RWPE1 (cell line): ENCODE data around the gene GP1BB.
"Not testable (repeated sequence)": the region's sequence is repeated elsewhere in the genome, so short reads cannot be mapped to it uniquely, and the experiment has no call there.

ENCODE experiments used
- CTCF ChIA-PET: fragments of 350-600 bp; sonication (Branson Sonifier 250); formaldehyde crosslinking; extraction: SDS; loops from one replicate; lab custom pipeline; 2021; lab: Yijun Ruan, JAX
- POLR2A ChIA-PET: fragments of 400-600 bp; formaldehyde crosslinking; extraction: SDS; loops from one replicate; lab custom pipeline; 2020; ENCODE audit warnings: antibody characterized with exemption; ENCODE audit not compliant: low non-redundant PET; lab: Yijun Ruan, JAX
- DNase-seq: peaks from one replicate; pipeline ENCODE4 v3.0.0; 2012; ENCODE audit warnings: low spot score
- H3K27ac ChIP-seq: fragments of 450-650 bp; 2 replicates; pipeline ENCODE4 v1.5.1; 2017
- TF ChIP-seq, protein P1 (sequence below): fragments of 450-650 bp; conservative IDR thresholded peaks from 2 replicates; pipeline ENCODE4 v1.5.1; 2017; ENCODE audit warnings: low read depth, mild to moderate bottlenecking

The GP1BB gene

DNA sequence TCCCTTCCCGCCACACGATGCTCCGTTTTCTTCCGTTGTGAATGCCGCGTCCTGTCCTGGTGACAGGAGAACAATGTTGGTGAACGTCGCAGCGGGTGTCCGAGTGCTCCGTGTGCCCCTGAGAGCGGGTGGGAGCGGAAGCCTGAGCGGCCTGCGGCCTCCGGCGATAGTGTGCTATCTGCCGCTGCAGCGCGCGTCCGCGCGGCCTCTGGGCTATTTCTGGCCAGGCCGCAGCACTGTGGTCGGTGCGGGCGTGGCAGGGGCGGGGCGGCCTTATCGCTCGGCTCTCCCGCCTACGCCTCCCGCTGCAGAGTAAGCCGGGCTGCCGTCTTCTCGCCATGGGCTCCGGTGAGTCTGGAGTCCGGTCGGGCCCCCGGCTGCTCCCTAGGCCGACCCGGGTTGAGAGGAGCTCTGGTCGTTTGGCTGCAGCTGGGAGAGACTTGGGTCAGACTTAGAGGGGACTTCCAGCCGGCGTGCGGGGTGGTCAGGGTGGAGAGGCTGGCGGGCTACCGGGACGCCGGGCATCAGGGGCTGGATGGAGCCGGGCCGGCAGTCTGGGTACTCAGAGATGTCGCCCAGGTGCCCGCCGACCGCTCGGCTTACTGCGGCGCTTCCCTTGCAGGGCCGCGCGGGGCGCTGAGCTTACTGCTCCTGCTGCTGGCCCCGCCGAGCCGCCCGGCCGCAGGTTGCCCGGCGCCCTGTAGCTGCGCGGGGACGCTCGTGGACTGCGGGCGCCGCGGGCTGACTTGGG, at the start of gene GP1BB:
Gene GP1BB (plus strand): TSS at position 308 of the 751 bp plus-strand sequence. CDS start 31 bp downstream, at position 339.
- DNase-seq: no peak
- H3K27ac ChIP-seq: no peak within 1 kb of the TSS
- ChIA-PET POLR2A (interaction anchor here (0.7 kb wide), 1 partner anchor 565 kb away, joined by 4 read pairs; no protein-coding TSS in a partner anchor), CTCF (interaction anchor here (0.6 to 1.1 kb wide), 4 partner anchors 13 to 1982 kb away, joined by 3 to 6 read pairs (median 3); no protein-coding TSS in a partner anchor)
- TF ChIP-seq, protein P1, sequence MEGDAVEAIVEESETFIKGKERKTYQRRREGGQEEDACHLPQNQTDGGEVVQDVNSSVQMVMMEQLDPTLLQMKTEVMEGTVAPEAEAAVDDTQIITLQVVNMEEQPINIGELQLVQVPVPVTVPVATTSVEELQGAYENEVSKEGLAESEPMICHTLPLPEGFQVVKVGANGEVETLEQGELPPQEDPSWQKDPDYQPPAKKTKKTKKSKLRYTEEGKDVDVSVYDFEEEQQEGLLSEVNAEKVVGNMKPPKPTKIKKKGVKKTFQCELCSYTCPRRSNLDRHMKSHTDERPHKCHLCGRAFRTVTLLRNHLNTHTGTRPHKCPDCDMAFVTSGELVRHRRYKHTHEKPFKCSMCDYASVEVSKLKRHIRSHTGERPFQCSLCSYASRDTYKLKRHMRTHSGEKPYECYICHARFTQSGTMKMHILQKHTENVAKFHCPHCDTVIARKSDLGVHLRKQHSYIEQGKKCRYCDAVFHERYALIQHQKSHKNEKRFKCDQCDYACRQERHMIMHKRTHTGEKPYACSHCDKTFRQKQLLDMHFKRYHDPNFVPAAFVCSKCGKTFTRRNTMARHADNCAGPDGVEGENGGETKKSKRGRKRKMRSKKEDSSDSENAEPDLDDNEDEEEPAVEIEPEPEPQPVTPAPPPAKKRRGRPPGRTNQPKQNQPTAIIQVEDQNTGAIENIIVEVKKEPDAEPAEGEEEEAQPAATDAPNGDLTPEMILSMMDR: no peak

DNA sequence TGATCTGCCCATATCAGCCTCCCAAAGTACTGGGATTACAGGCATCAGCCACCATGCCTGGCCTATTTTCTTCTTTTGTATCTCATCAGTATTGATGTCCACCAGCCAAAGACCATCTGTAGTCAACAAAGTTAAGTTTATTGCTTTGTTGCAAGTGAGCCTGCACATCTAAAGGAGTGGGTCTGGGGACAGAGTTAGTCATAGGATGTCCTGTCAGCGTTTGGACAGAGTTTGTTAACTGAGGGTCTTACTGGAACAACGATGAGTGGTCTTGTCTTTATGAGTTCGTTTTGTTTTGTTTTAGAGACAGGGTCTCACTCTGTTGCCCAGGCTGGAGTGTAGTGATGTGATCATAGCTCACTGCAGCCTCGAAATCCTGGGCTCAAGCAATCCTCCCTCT, 49.7 kb upstream of the GP1BB start:
- TF ChIP-seq, protein P1: no peak
- no peak for DNase-seq
- no peak overlapping the region for H3K27ac ChIP-seq
- ChIA-PET CTCF (interaction anchor here (0.7 kb wide), 1 partner anchor 292 kb away, joined by 3 read pairs; no protein-coding TSS in a partner anchor), POLR2A (no interaction called here)

DNA sequence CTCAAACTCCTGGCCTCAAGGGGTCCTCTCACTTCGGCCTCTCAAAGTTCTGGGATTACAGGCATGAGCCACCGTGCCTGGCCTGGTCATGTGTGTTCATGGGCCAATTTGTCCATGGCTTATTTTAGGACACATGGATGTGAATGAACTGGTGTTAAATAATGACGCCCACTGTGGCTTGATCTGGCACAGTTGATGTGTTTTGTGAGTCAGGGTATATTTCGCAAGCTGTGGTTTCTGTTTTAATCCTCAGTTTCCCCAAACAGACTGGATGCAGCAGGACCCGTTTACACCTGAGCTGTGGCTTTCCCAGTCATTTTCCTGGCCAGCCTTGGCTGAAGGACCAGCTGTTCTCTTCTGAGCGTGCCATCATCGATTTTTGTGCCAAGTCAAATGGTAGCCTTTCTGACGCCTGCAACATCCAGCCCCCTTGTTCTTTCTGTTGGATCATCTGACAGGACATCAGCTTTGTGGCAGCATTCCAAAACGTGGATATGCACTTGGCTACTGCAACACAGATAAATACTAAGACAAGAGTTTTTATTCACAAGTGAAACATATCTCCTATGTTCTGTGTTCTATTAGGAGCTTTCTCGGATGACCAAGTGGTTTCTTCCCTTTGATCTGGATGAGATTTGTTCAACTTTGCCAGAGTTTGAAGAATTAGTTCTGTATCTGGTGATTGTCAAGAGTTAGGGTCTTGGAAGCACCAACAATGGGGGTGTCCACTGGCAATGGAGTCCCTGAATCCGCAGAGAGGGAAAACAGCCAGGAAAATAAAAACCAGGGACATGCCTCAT, 49.0 kb upstream of the GP1BB start:
- CTCF ChIA-PET: no interaction called here
- POLR2A ChIA-PET: no interaction called here
- H3K27ac ChIP-seq: no peak overlapping the region
- no peak for DNase-seq
- TF ChIP-seq, protein P1: no peak

DNA sequence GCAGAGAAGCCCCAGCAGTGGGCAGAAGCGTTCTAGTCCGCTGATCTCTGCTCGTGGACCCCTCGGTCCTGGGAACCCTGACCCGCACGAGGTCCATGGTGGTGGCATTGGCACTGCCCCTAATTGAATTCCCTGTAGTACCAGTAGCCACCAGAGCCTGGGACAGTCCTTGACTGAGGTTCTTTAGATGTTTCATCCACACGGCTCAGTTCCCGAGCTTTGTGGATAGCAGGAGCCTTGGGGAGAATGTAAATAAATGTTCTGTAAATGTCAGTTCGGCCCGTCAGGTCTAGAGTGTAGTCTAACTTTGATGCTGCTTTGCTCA, 48.4 kb upstream of the GP1BB start:
- CTCF ChIA-PET: no interaction called here
- no peak overlapping the region for H3K27ac ChIP-seq
- TF ChIP-seq, protein P1: no peak
- no peak for DNase-seq
- POLR2A ChIA-PET: no interaction called here

DNA sequence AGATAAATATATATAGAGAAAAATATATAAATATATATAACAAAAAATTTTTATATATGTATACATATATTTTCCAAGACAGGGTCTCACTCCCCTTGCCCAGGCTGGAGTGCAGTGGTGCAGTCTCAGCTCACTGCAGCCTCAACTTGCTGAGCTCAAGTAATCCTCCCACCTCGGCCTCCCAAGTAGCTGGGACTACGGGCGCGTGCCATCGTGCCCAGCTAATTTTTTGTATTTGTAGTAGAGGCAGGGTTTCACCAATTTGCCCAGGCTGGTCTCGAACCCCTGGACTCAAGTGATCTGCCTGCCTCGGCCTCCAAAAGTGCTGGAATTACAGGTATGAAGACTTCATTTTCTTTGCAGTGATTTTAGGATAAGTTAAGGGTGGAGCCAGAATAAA, 47.9 kb upstream of the GP1BB start:
- TF ChIP-seq, protein P1: no peak
- H3K27ac ChIP-seq: no peak overlapping the region
- CTCF ChIA-PET: no interaction called here
- POLR2A ChIA-PET: no interaction called here
- no peak for DNase-seq

DNA sequence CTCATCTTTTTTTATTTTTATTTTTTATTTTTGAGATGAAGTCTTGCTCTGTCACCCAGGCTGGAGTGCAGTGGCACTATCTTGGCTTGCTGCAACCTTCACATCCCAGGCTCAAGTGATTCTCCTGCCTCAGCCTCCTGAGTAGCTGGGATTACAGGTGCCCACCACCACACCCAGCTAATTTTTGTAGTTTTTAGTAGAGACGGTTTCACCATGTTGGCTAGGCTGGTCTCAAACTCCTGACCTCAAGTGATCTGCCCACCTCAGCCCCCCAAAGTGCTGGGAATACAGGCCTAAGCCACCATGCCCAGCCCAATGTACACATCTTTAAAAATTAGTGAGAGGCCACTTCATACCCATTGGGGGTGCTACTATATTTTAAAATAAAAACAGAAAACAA, 46.9 kb upstream of the GP1BB start:
- CTCF ChIA-PET, POLR2A ChIA-PET, DNase-seq, H3K27ac ChIP-seq: not testable (repeated sequence)
